Osteoblast (primary cell): ENCODE measurements around the gene SCUBE1. TPM values are rescaled to one million over a fixed set of nuclear protein-coding genes. Genes with fewer than 3 reads are reported as not detected.

Experiments
- DNase-seq: peaks from one replicate; pipeline ENCODE4 v3.0.0; 2011; ENCODE audit warnings: low spot score, mixed read lengths; ENCODE audit not compliant: insufficient read length; ENCODE audit errors: missing footprints
- H2AFZ ChIP-seq: 2 replicates; pipeline ENCODE4 v1.6.0; 2011; ENCODE audit warnings: mild to moderate bottlenecking, low read length
- H3K27ac ChIP-seq: 2 replicates; pipeline ENCODE4 v1.5.1; 2011; ENCODE audit warnings: mild to moderate bottlenecking, low read depth, low read length, moderate library complexity
- H3K27me3 ChIP-seq: 2 replicates; pipeline ENCODE4 v1.6.0; 2012; ENCODE audit warnings: mild to moderate bottlenecking, control low read depth, inconsistent platforms, low read length, moderate library complexity; ENCODE audit not compliant: insufficient read depth
- H3K36me3 ChIP-seq: 2 replicates; pipeline ENCODE4 v1.5.1; 2011; ENCODE audit warnings: mild to moderate bottlenecking, low read length, control low read depth, moderate library complexity; ENCODE audit not compliant: insufficient read depth
- H3K4me1 ChIP-seq: 2 replicates; pipeline ENCODE4 v1.5.1; 2011; ENCODE audit warnings: mild to moderate bottlenecking, low read length, control low read depth, moderate library complexity; ENCODE audit not compliant: insufficient read depth
- H3K4me2 ChIP-seq: 2 replicates; pipeline ENCODE4 v1.6.0; 2011; ENCODE audit warnings: mild to moderate bottlenecking, low read length; ENCODE audit not compliant: insufficient read depth
- H3K4me3 ChIP-seq: fragments of 200-600 bp; sonication (generic); 3 replicates; pipeline ENCODE4 v1.5.1; 2012; ENCODE audit warnings: mild to moderate bottlenecking, low read length, inconsistent platforms; ENCODE audit not compliant: insufficient read depth
- H3K79me2 ChIP-seq: 2 replicates; pipeline ENCODE4 v1.6.0; 2012; ENCODE audit warnings: mild to moderate bottlenecking, low read length, control low read depth, inconsistent platforms; ENCODE audit not compliant: insufficient read depth
- H3K9me3 ChIP-seq: 2 replicates; pipeline ENCODE4 v1.5.1; 2011; ENCODE audit warnings: low read depth, low read length, control low read depth
- H4K20me1 ChIP-seq: 2 replicates; pipeline ENCODE4 v1.6.0; 2012; ENCODE audit warnings: mild to moderate bottlenecking, low read length, control low read depth; ENCODE audit not compliant: insufficient read depth
- total RNA-seq: library from RNA; depleted of rRNA; stranded (reverse); fragments of >200 nt; gene quantifications from 2 replicates; pipeline ENCODE4 v1.2.3, GENCODE V29; 2012
- TF ChIP-seq, protein P1 (sequence below): IDR thresholded peaks from 2 replicates; pipeline ENCODE4 v1.5.1; 2011; ENCODE audit warnings: mild to moderate bottlenecking, low read depth, low read length, moderate library complexity; ENCODE audit errors: extremely low read depth

The SCUBE1 gene
- total RNA-seq, 1 donor, result 2.2 TPM

DNA sequence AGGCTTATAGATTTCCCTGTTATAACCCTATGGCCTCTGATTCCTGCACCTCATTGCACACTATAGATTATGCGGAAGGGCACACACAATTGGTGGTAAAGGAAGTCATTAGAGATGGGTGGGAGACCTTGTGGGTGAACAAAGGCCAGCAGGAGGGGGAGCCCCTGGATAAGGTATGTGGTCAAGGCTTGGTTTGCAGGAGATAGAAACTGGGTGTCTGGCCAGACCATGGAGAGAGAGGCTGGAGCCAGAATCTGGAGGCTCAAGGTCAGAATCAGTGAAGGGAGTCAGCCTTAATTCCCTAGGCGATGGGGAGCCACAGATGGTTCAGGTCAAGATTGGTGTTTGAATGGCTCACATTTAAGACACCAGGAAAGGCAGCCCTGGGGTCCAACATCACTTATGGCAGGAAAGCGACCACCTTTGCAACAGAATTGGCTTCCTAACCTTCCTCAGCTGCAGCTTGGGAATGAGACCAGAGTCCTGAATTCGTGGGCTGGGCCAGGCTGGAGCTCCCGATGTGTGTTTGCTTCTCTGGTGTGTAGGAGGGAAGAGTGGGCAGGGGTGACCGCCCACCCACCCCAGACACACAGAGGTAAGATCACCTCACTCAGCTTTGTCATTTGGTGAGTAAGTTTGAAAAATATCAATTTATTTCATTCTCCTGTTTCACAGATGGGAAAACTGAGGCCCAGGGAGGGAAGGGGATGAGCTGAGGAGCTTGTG, 22.7 kb upstream of the SCUBE1 start:
- Histone ChIP-seq H3K27me3 (peaks cover 26% of the 10 kb centered on the region), H3K27ac (no peak overlapping the region), H3K79me2 (no peaks in the 10 kb centered on the region), H3K4me2 (no peak overlapping the region), H2AFZ (no peak overlapping the region), H3K9me3 (no peaks in the 10 kb centered on the region), H4K20me1 (no peaks in the 10 kb centered on the region), H3K4me1 (no peaks in the 10 kb centered on the region), H3K36me3 (no peaks in the 10 kb centered on the region), H3K4me3 (no peak overlapping the region)
- TF ChIP-seq, protein P1, sequence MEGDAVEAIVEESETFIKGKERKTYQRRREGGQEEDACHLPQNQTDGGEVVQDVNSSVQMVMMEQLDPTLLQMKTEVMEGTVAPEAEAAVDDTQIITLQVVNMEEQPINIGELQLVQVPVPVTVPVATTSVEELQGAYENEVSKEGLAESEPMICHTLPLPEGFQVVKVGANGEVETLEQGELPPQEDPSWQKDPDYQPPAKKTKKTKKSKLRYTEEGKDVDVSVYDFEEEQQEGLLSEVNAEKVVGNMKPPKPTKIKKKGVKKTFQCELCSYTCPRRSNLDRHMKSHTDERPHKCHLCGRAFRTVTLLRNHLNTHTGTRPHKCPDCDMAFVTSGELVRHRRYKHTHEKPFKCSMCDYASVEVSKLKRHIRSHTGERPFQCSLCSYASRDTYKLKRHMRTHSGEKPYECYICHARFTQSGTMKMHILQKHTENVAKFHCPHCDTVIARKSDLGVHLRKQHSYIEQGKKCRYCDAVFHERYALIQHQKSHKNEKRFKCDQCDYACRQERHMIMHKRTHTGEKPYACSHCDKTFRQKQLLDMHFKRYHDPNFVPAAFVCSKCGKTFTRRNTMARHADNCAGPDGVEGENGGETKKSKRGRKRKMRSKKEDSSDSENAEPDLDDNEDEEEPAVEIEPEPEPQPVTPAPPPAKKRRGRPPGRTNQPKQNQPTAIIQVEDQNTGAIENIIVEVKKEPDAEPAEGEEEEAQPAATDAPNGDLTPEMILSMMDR, result no peak
- DNase-seq, result no peak

DNA sequence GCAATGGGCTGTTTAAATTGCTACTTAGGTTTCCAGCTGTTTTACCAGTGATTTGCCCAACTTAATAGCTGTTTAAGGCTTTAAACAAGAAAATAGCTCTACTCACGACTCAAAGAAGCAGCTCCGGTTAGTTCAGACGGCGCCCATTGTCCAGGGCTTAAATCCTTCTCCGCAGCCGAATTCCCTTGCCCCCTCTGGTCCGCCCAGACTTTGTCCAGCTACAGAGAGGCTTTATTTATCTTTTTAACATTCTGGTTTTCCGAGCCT, 20.9 kb upstream of the SCUBE1 start:
- H3K27ac ChIP-seq, result no peak overlapping the region
- TF ChIP-seq, protein P1, result no peak
- peaks cover 26% of the 10 kb centered on the region for H3K27me3 ChIP-seq
- no peak overlapping the region for H3K4me2 ChIP-seq
- no peaks in the 10 kb centered on the region for H4K20me1 ChIP-seq
- no peak overlapping the region for H3K4me3 ChIP-seq
- no peaks in the 10 kb centered on the region for H3K36me3 ChIP-seq
- H2AFZ ChIP-seq, result no peak overlapping the region
- H3K9me3 ChIP-seq, result no peaks in the 10 kb centered on the region
- no peaks in the 10 kb centered on the region for H3K4me1 ChIP-seq
- no peaks in the 10 kb centered on the region for H3K79me2 ChIP-seq
- DNase-seq, result no peak

DNA sequence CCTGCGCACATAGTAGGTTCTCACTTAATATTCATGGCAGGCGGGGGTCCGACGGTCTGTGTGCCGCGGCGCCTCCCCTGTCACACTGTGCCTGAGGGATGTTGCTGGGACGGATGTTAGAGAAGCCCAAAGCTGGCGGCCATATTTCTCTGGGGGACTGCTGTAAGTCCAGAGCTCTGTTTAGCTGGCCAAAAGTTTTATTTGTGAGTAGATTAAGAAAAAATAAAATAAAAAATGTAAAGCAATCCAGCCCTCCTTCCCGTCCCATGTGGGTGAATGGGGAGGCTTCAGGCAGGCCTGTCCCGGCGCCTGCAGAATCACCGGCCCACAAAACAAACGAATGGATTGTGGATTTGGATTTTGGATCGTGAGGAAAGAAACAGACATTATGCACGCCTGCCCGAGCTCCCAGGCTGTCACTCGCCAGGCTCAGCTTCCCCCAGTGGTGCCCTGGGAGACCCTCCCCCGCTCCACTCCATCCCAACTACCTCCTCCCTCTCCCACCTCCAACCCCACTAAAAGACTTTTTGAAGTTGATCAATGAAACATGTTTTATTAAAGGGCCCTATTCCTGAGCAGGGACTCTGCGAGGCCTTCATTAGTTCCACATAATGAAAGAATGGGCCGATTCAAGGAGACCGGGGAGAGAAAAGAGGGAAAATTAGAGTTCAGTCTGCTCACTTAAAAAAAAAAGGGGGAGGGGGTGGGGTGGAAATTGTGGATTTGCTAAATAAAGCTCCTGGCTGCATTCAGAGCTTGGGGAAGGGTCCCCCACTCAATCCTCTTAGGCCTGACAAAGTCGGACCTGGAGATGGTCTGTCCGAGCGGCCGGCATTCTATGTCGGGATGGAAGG, 20.4 kb upstream of the SCUBE1 start:
- Histone ChIP-seq H3K4me3 (no peak overlapping the region), H3K9me3 (no peaks in the 10 kb centered on the region), H3K36me3 (no peaks in the 10 kb centered on the region), H2AFZ (no peak overlapping the region), H3K4me2 (no peak overlapping the region), H3K27ac (no peak overlapping the region), H3K79me2 (no peaks in the 10 kb centered on the region), H3K27me3 (peaks cover 26% of the 10 kb centered on the region), H3K4me1 (no peaks in the 10 kb centered on the region), H4K20me1 (no peaks in the 10 kb centered on the region)
- no peak for DNase-seq
- TF ChIP-seq, protein P1, result no peak

DNA sequence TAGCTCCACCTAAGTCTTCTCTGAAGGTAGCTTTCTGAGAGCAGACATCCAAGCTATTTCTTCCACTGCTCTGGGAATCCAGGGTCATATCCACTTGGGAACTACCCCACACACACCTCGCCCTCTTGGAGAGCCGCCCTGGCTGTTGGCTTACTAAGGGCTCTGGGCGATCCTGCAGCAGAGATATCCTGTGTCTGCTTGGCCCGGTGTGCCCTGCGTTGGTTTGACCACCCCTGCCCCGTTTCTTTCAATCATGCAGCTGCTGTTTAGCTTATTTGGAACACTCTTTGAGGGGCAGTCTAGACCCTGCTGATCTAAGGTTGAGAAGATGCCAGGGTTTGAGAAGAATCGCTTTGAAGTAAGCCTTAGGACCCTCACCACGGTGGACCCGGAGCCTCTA, 17.4 kb upstream of the SCUBE1 start:
- TF ChIP-seq, protein P1, result no peak
- Histone ChIP-seq H3K4me1 (no peaks in the 10 kb centered on the region), H2AFZ (no peak overlapping the region), H3K27me3 (peaks cover 11% of the 10 kb centered on the region), H3K79me2 (no peaks in the 10 kb centered on the region), H4K20me1 (no peaks in the 10 kb centered on the region), H3K36me3 (no peaks in the 10 kb centered on the region), H3K4me3 (no peak overlapping the region), H3K4me2 (no peak overlapping the region), H3K27ac (no peak overlapping the region), H3K9me3 (no peaks in the 10 kb centered on the region)
- DNase-seq, result no peak
